K562 (cell line): ENCODE measurements around the gene RAI1. TPM values are rescaled to one million over a fixed set of nuclear protein-coding genes. Genes with fewer than 3 reads are reported as not detected.

ENCODE experiments used
- ATAC-seq: fragments of 200-7000 bp; cut with Tn5 transposase; 3 replicates; pipeline ENCODE4 v1.9.1; 2020; ENCODE audit warnings: moderate library complexity
- BruUV-seq: library from RNA; stranded (reverse); fragments of 400-500 nt; replicated peaks from 2 replicates; lab custom pipeline; 2021; lab: Mats Ljungman, UMichigan
- CTCF ChIA-PET: fragments of 300-600 bp; formaldehyde crosslinking; extraction: SDS; loops from one replicate; lab custom pipeline; 2021; ENCODE audit warnings: low intra/inter-chr PET ratio; lab: Yijun Ruan, JAX
- POLR2A ChIA-PET: fragments of 300-600, 350-650 bp; sonication (Branson Sonifier 250); formaldehyde crosslinking; extraction: SDS; loops from one replicate; lab custom pipeline; 2021; ENCODE audit warnings: antibody characterized with exemption, inconsistent platforms; lab: Yijun Ruan, JAX
- DNase-seq, 4 experiments: peaks; one replicate each; pipeline versions ENCODE4 v3.0.0 to v3.0.0-alpha.2; 2011 to 2018; ENCODE audit warnings: low spot score in 3 of 4, mixed read lengths in 3 of 4; ENCODE audit errors: extremely low read depth in 1 of 4
- FAIRE-seq: peaks from 2 replicates; lab custom pipeline; 2011; peaks lifted over from hg19 to GRCh38; lab: Jason Lieb, UNC
- H2AFZ ChIP-seq: 2 replicates; pipeline ENCODE4 v1.6.0; 2011; ENCODE audit warnings: low read depth, low read length, control low read depth, inconsistent platforms
- H3K27ac ChIP-seq: fragments of 200-600 bp; 3 replicates; pipeline ENCODE4 v1.8.0; 2011; ENCODE audit warnings: low read depth, mild to moderate bottlenecking, control low read depth, inconsistent platforms, low read length, moderate library complexity, mixed read lengths; ENCODE audit errors: extremely low read depth
- H3K27me3 ChIP-seq, 2 experiments: fragments of 300-600 bp in 1 of 2; 2 replicates in 1 of 2; 3 replicates in 1 of 2; pipeline versions ENCODE4 v1.6.0 to v1.8.0; 2011; ENCODE audit warnings: inconsistent platforms in 2 of 2, low read length in 2 of 2, mild to moderate bottlenecking in 1 of 2, mixed read lengths in 1 of 2, moderate library complexity in 1 of 2; ENCODE audit not compliant: control insufficient read depth in 2 of 2, insufficient read depth in 2 of 2
- H3K36me3 ChIP-seq: fragments of 300-600 bp; 3 replicates; pipeline ENCODE4 v1.8.0; 2011; ENCODE audit warnings: mild to moderate bottlenecking, low read length, inconsistent platforms; ENCODE audit not compliant: control insufficient read depth, insufficient read depth
- H3K4me1 ChIP-seq, 2 experiments: fragments of 200-600 bp in 1 of 2; replicated peaks in 1 of 2; 2 replicates in 1 of 2; 3 replicates in 1 of 2; pipeline versions ENCODE4 v1.5.1 to v1.8.0; 2011; ENCODE audit warnings: inconsistent platforms in 2 of 2, low read length in 2 of 2, mild to moderate bottlenecking in 1 of 2, mixed read lengths in 1 of 2, moderate library complexity in 1 of 2; ENCODE audit not compliant: control insufficient read depth in 2 of 2, insufficient read depth in 2 of 2
- H3K4me2 ChIP-seq: 2 replicates; pipeline ENCODE4 v1.6.1; 2011; ENCODE audit warnings: low read length, control low read depth, inconsistent platforms, mixed read lengths; ENCODE audit not compliant: insufficient read depth
- H3K4me3 ChIP-seq: fragments of 200-600 bp; sonication (generic), shearing (Covaris generic); 2 replicates; pipeline ENCODE4 v1.5.1; 2016; ENCODE audit warnings: control low read depth, inconsistent platforms
- H3K79me2 ChIP-seq: fragments of 200-600 bp; 3 replicates; pipeline ENCODE4 v1.8.0; 2011; ENCODE audit warnings: low read length, inconsistent platforms; ENCODE audit not compliant: control insufficient read depth, insufficient read depth
- H3K9ac ChIP-seq, 2 experiments: 2 replicates each; pipeline versions ENCODE4 v1.6.0 to v1.6.1; 2011; ENCODE audit warnings: low read depth in 2 of 2, low read length in 2 of 2, control low read depth in 1 of 2, inconsistent platforms in 1 of 2, mild to moderate bottlenecking in 1 of 2, mixed read lengths in 1 of 2; ENCODE audit not compliant: insufficient read depth in 1 of 2
- H3K9me1 ChIP-seq: one replicate; pipeline ENCODE4 v1.6.0; 2011; ENCODE audit warnings: inconsistent platforms, mild to moderate bottlenecking, low read length, moderate library complexity; ENCODE audit not compliant: control insufficient read depth, insufficient read depth
- H3K9me3 ChIP-seq: replicated peaks from 2 replicates; pipeline ENCODE4 v1.5.1; 2011; ENCODE audit warnings: low read depth, low read length, inconsistent platforms; ENCODE audit not compliant: control insufficient read depth, insufficient read depth
- H4K20me1 ChIP-seq: replicated peaks from 2 replicates; pipeline ENCODE4 v1.6.1; 2011; ENCODE audit warnings: low read length, inconsistent platforms, mixed read lengths; ENCODE audit not compliant: control insufficient read depth, insufficient read depth
- MIER1 ChIP-seq: fragments of 450-650 bp; IDR thresholded peaks from 2 replicates; pipeline ENCODE4 v1.6.1; 2016; ENCODE audit warnings: antibody characterized with exemption, mild to moderate bottlenecking, low read depth
- NONO ChIP-seq, 2 experiments: fragments of 200-400 bp in 1 of 2; fragments of 450-650 bp in 1 of 2; formaldehyde crosslinking in 1 of 2; IDR thresholded peaks; 2 replicates each; pipeline ENCODE4 v1.6.1; 2017; ENCODE audit warnings: low read depth in 2 of 2, mild to moderate bottlenecking in 2 of 2, moderate library complexity in 2 of 2, low read length in 1 of 2
- SNIP1 ChIP-seq: fragments of 450-650 bp; IDR thresholded peaks from 2 replicates; pipeline ENCODE4 v1.7.1; 2017; ENCODE audit warnings: low read depth, mild to moderate bottlenecking
- ZBED1 ChIP-seq: IDR thresholded peaks from 2 replicates; pipeline ENCODE4 v1.6.1; 2014
- ZBTB9 ChIP-seq: fragments of 450-650 bp; formaldehyde crosslinking; IDR thresholded peaks from 2 replicates; pipeline ENCODE4 v1.4.0; 2020; ENCODE audit warnings: mild to moderate bottlenecking, moderate library complexity
- ZNF224 ChIP-seq: sonication (generic); formaldehyde crosslinking; IDR thresholded peaks from 2 replicates; pipeline ENCODE4 v1.8.0; 2022; ENCODE audit warnings: mild to moderate bottlenecking, missing genetic modification reagents
- WGBS: fragments of 100-300 bp; shearing (Covaris generic); methylation state at CpG from one replicate; pipeline ENCODE4 v1.1.6; 2016; ENCODE audit warnings: low coverage, mixed read lengths; ENCODE audit not compliant: insufficient coverage; ENCODE audit errors: missing lambda C conversion rate; 5-methylcytosine and 5-hydroxymethylcytosine counted together
- in situ Hi-C: fragments of 300-500 bp; cut with MboI; formaldehyde crosslinking; loops from 4 replicates; pipeline ENCODE4 v1.15.0; 2018; ENCODE audit warnings: inconsistent platforms, mixed read lengths
- intact Hi-C: fragments of 100-400 bp; cut with micrococcal nuclease; formaldehyde crosslinking; loops from 2 replicates; pipeline ENCODE4 v1.14.2; 2022
- polyA plus RNA-seq, 8 experiments: library from polyadenylated mRNA; depleted of rRNA in 4 of 8; stranded (reverse) in 5 of 8; unstranded in 3 of 8; fragments of >200 nt; fragmentation: Nextera tagmentation in 2 of 8; fragmentation: Illumina TruSeq in 1 of 8; extraction: Ambion mirVana in 2 of 8; extraction: Trizol in 1 of 8; gene quantifications; 2 replicates each; pipeline versions ENCODE4 v1.2.1 to v1.2.3, GENCODE V29; 2011 to 2014; ENCODE audit warnings: inconsistent platforms in 1 of 8, missing spikeins in 1 of 8
- total RNA-seq, 7 experiments: library from RNA; depleted of rRNA in 6 of 7; stranded (reverse); fragments of >200 nt in 6 of 7; fragmentation: Illumina TruSeq in 2 of 7; extraction: Trizol in 2 of 7; gene quantifications; 2 replicates each; pipeline versions ENCODE4 v1.2.1 to v1.2.3, GENCODE V29; 2011 to 2021; ENCODE audit warnings: low replicate concordance in 1 of 7

Gene RAI1
- total and polyA plus RNA-seq, 9 of the 15 experiments (the other 6 are each of a cell fraction or from before 2014, with no cell fraction given): 0.68 to 19.9 (median 5.5) TPM

DNA sequence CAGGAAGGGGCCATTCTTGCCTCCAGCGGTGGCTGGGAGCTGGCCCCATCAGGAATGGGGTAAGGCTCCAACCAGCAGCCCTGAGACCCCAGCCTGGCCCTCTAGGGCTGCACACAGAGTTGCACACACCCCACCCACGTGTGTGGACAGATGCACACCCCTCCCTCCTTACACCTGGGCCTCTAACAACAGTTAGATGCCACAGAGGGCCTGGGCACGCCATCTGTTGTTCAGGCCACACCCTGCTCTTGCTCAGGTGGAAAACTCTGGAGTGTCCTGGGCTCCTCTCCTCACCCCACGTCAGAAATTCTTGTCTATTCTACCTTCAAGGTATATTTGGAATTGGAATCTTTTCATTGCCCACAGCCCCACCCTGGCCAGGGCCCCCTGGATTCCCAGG, 13.3 kb upstream of the RAI1 start:
- TF ChIP-seq SNIP1: no peak
- no peak for TF ChIP-seq ZBED1
- TF ChIP-seq ZBTB9 (CRISPR knock-in tag): no peak
- no peak for TF ChIP-seq MIER1
- no peak for TF ChIP-seq ZNF224 (CRISPR knock-in tag)
- no peak for TF ChIP-seq NONO (IDR thresholded peaks at IDR 0.05; ENCODE audit: low read depth in 2 of 2, low read length in 1 of 2)
- FAIRE-seq: no peak
- BruUV-seq: no TSS peak

More for the DNA sequence above, 13.3 kb upstream of the RAI1 start:
- no peak overlapping the region for H3K4me3 ChIP-seq
- 0% methylated on average over 1 of the region's 4 CpGs for WGBS
- H4K20me1 ChIP-seq: no peaks in the 10 kb centered on the region
- no peak overlapping the region for H3K4me2 ChIP-seq
- H3K79me2 ChIP-seq: no peaks in the 10 kb centered on the region
- no peaks in the 10 kb centered on the region for H3K36me3 ChIP-seq
- H3K27ac ChIP-seq: no peak overlapping the region
- DNase-seq: no peak
- intact Hi-C loops: no loop called here
- no peak for ATAC-seq
- POLR2A ChIA-PET: no interaction called here
- no peak overlapping the region for H2AFZ ChIP-seq
- H3K9me3 ChIP-seq: no peaks in the 10 kb centered on the region
- H3K4me1 ChIP-seq: peaks cover 6 to 23% of the 10 kb centered on the region in 2 experiments; a peak in 4 of 5 replicates
- H3K27me3 ChIP-seq: 0 out of 5 replicates have a peak, but pooled peaks cover 0 to 6% of the 10 kb centered on the region in 2 experiments
- CTCF ChIA-PET: no interaction called here
- no peak overlapping the region for H3K9ac ChIP-seq
- H3K9me1 ChIP-seq: no peaks in the 10 kb centered on the region
- in situ Hi-C loops: no loop called here
